Caki2 (cell line): ENCODE data around the gene HYI. TPM values are rescaled to one million over a fixed set of nuclear protein-coding genes. Genes with fewer than 3 reads are reported as not detected.
A peak's percentile ranks its signal among the peaks of the same experiment; 100 is the strongest.
"Not testable (repeated sequence)": the region's sequence is repeated elsewhere in the genome, so short reads cannot be mapped to it uniquely, and the experiment has no call there.

Experiments
- DNase-seq: peaks from one replicate; pipeline ENCODE4 v3.0.0-alpha.2; 2015; ENCODE audit warnings: low read depth
- in situ Hi-C: cut with HindIII; loops from 2 replicates; pipeline ENCODE4 v1.10.0; 2016; ENCODE audit warnings: low sequenced_read_pairs, low pct_unique_long_range_greater_than_20kb, mixed read lengths
- total RNA-seq: library from RNA; depleted of rRNA; stranded (reverse); fragments of >200 nt; shearing (Covaris generic); gene quantifications from 2 replicates; pipeline ENCODE4 v1.2.3, GENCODE V29; 2014; ENCODE audit warnings: low replicate concordance; rRNA removed

HYI gene, protein sequence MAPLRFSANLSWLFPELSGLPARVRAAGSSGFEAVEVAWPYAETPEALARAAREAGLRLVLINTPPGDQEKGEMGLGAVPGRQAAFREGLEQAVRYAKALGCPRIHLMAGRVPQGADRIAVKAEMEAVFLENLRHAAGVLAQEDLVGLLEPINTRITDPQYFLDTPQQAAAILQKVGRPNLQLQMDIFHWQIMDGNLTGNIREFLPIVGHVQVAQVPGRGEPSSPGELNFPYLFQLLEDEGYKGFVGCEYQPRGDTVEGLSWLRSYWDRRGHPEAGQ
- total RNA-seq, result 40.6 and 79.4 TPM in 2 replicates

DNA sequence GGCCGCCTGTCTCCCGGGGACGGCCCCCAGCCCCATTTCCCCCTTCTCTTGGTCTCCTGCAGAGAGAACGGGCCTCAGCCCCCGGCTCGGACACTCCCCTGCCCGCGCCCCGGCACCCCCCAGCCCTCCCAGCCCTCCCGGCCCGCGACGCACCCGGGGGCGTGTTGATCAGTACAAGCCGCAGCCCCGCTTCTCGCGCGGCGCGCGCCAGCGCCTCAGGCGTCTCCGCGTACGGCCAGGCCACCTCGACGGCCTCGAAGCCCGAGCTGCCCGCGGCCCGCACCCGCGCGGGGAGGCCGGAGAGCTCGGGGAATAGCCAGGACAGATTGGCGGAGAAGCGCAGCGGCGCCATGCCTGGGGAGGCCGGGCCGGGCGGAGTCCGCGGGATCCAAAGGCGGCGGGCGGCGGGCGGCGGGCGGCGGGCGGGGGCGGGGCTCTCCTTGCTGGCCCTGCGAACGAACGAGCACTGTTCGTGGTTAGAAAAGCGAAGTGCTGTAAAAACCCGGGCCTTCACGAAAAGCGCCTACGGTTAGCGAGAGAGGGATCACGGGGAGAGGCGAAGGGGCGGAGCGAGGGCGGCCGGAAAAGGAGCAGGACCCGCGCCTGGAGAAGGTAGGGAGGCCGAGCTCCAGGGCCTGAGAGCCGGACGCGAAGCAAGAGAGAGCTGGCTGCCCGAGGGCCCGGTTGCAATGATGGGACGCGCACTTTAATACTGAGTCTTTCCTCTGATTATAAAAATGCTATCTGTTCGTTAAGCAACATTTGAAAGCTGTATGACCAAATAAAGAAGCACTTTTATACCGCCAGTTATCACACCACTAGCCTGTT, at the start of gene HYI:
HYI (minus strand) TSS at position 490 of the 828 bp plus-strand sequence; CDS start at position 352, 138 bp downstream.
- in situ Hi-C loops, result no loop called here
- DNase-seq, result peak; percentile 84

DNA sequence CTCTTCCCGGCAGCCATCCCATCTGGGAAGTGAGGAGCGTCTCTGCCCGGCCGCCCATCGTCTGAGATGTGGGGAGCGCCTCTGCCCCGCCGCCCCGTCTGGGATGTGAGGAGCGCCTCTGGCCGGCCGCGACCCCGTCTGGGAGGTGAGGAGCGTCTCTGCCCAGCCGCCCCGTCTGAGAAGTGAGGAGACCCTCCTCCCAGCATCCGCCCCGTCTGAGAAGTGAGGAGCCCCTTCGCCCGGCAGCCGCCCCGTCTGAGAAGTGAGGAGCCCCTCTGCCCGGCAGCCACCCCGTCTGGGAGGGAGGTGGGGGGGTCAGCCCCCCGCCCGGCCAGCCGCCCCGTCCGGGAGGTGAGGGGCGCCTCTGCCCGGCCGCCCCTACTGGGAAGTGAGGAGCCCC, 48.1 kb upstream of the HYI start:
- in situ Hi-C loops, result not testable (repeated sequence)

DNA sequence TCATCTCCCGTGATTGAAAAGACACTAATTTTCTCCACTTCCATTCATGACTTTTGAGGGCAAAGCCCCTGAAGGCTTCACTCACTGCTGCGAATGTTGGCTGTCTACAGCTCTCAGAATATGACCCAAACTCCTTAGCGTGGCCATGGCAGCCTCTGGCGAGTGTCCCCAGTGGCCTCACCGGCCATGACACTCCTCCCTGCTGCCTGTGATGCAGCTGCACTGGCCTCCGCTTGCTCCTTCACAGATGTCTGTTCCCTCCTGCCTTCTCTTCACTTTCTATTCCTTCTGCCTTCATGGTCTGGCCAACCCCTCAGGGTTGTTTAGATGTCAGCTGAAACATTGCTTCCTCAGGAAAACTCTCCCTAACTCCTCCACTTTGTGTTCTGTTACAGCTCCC, 46.2 kb upstream of the HYI start:
- in situ Hi-C loops, result no loop called here
- DNase-seq, result no peak

More for the DNA sequence above, 48.1 kb upstream of the HYI start:
- DNase-seq, result not testable (repeated sequence)

DNA sequence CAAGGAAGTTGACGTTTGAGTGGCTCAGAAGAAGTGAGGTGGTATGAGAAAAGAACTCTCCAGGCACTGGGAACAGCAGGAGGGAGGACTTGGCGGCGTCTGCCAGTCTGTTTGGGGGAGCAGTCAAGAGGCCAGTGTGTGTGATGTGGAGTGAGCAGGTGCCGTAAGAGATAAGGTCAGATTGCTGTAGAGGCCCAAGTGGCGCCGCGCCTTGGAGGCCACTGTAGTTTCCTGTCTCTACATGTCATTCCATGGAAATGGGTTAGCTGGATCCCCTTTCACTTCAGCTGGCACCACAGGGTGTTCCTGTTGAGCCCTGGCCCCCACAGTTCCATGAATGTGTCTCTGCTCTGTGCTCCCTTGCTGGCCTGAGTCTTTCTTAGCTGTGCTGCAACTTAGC, 41.5 kb upstream of the HYI start:
- in situ Hi-C loops, result no loop called here
- DNase-seq, result no peak

DNA sequence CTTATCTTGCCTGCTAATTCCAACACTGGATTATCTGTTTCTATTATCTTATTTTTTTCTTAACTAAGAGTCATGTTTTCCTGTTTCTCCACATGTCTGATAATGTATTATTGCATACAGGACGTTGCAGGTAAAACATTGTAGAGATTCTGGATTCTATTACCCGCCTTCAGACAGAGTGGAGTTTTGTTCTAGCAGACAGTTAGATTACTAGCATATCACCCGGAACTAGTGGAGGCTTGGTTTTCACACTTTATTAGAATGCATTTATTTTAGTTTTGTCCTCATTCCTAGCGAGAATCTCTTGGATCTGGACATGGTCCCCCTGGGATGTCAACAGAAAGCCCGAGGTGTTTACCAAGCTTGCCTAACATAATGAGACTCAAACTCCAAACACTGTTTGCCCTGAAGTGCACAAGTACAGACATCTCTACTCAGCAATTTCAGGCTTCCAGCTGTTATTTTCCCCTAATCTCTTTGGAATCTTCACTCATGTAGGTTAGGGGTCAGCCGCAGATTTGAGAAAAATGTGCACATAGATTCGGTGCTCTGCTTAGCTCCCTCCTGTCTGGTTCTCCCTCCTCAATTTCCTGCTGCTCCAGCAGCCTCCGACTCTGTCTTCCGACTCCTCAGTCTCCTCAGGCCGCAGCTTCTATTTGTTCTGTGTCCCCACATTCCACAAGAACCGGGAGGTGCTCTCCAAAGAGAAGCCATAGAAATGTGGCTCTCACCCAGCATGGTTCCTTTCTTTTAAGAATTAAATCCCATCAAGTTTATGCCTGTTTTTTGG, 40.1 kb upstream of the HYI start:
- in situ Hi-C loops, result no loop called here
- DNase-seq, result no peak

DNA sequence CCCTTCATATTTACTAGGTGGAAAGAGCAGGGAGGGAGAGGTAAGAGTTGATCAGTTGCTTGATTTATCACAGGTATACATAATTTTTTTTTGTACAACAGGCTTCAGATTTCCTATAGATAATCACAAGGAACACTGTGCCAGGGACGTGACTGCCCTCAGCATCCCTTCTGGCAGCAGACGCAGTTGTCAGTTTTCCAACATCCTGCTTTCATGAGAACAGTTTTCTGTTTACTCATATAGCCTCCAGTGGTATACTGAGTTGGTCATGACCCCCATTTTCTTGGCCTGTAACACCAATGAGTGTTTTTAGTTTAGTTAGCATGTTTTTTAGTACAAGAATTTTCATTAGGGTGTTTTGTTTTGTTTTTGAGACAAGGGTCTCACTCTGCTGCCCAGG, 39.1 kb upstream of the HYI start:
- no peak for DNase-seq
- in situ Hi-C loops, result no loop called here

DNA sequence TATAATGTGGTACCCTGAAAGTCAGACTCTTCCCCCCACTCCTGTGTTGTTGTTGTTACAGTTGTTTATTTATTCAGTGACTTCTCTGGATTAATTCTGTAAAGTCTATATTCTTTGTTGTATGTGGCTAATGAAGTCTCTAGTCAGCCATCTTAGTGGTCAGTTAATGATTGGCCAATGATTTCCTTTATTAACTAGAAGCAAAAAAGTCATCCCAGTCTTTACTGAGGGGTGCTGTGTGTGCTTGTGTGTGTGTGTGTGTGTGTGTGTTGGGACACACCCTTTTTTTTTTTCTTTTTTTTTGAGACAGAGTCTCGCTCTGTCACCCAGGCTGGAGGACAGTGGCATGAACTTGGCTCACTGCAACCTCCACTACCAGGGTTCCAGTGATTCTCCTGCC, 37.3 kb upstream of the HYI start:
- peak; percentile 8 for DNase-seq
- in situ Hi-C loops, result no loop called here

DNA sequence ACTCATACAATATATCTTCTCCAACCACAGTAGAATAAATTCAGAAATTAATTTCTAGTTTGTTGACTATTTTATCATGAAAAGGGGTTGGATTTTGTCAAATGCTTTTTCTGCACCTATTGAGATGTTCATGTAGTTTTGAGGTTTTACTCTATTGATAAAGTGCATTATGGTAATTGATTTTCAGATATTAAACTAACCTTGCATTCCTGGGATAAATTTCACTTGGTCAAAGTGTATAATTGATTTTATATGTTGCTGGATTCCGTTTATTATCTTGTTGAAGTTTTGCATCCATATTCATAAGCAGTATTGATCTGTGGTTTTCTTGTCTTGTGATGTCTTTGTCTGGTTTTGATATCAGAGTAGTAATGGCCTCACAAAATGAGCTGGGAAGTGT, 34.4 kb upstream of the HYI start:
- DNase-seq, result no peak
- in situ Hi-C loops, result no loop called here

DNA sequence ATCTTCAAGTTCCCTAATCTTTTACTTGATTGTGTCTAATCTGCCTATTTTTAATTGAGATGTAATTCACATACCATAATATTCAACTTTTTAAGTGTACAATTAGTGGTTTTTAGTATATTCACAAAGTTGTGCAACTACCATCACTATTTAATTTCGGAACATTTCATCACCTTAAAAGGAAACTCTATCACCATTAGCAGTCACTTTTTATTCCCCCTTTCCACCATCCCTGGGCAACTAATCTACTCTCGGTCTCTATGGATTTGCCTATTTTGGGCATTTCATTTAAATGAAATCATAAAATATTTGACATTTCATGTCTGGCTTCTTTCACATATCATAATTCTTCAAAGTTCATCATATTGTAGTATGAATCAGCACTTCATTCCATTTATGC, 30.6 kb upstream of the HYI start:
- no peak for DNase-seq
- in situ Hi-C loops, result no loop called here

DNA sequence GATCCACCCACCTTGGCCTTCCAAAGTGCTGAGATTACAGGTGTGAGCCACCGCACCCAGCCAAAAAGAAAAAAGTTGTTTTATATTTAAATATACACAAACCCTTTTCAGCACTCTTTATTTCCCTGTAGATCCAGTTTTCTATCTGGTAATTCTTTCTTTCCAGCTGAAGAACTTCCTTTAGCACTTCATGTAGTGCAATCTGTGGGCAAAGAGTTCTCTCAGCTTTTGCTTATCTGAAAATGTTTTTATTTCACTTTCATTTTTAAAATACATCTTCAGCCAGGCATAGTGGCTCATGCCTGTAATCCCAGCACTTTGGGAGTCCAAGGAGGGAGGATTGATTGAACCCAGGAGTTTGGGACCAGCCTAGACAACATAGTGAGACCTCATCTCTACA, 28.5 kb upstream of the HYI start:
- DNase-seq, result no peak
- in situ Hi-C loops, result no loop called here

DNA sequence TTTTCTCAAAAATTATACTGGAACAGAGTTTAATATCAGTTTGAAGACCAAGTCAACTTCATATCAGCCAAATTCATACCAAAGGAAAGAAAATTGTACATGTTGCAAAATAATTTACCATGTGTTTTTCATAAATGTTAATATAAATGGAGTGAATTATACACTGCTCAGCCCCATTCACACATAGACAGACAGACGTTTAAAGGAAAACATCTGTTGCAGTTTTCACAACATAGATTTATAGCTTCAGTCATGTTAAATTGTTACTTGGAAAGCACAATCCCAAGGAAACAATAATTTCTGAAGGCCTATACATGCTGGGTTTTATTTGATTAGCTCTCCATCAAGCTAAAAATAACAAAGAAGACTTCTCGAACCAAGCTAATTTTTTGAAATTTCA, 27.8 kb upstream of the HYI start:
- DNase-seq, result no peak
- in situ Hi-C loops, result no loop called here

DNA sequence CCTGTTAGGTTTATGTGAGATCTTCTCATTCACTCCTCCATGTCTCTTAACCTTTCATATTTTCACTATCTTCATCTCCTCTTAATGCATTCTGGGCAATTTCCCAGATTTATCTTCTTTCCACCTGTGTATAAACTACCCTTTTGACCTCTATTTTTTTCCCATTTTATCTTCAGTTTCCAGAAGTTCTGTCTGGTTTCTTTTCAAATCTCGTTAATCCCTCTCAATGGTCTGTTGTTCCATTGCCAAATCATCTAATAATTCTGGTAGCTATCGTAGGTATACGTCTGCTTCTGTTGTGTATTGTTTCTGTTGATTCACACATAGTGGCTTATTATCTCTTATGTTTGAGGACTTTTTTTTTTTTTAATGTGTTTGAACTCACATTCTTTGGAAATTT, 25.7 kb upstream of the HYI start:
- in situ Hi-C loops, result no loop called here

DNA sequence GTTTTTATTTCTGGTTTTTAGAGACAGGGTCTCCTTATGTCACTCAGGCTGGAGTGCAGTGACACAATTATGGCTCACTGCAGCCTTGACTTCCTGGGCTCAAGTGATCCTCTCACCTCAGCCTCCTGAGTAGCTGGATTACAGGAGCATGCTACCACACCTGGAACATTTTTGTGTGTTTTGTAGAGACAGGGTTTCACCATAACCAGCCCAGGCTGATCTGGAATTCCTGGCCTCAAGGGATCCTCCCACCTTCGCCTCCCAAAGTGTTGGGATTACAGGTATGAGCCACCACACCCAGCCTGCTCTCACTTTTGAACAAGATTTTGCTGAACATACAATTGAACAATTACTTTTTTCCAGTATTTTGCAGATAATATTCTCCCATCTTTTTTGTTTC, 24.0 kb upstream of the HYI start:
- in situ Hi-C loops, result no loop called here
- DNase-seq, result no peak

More for the DNA sequence above, 25.7 kb upstream of the HYI start:
- no peak for DNase-seq

DNA sequence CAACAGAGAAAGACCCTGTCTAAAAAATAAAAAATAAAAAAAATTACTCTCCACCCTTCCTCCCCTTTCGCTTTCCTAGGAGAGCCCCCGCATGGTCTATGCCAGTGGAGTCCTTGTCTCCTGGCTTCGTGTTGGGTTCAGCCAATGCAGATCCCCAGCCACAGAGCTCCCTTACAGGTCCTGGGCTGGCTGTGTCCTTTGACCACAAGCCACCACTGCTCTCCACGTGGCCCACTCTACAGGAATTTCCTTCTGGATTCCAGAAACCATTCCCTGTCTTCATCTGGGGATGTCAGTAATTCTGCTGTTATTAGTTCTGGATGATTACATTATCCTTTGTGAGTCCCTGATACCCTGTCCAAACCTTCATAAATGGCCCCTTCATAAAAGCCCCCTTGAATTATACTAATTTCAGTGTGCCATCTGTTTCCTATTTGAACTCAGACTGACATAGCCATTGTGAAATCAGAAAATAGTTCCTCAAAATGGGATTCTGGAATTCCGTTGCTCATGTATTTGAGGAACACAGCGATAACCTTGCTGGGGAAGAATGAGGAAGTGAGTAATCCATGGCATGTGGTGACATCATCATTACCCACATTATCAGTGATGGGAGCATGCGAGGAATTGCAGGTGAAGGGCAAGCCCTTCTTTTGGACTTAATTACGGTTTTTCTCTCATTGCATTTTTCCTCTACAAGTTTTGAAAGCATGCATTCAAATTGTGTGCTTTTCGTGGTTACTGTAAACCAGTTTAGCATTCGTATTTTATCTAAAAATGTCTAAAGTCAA, 22.1 kb upstream of the HYI start:
- in situ Hi-C loops, result not testable (repeated sequence)
- DNase-seq, result peak; percentile 53

DNA sequence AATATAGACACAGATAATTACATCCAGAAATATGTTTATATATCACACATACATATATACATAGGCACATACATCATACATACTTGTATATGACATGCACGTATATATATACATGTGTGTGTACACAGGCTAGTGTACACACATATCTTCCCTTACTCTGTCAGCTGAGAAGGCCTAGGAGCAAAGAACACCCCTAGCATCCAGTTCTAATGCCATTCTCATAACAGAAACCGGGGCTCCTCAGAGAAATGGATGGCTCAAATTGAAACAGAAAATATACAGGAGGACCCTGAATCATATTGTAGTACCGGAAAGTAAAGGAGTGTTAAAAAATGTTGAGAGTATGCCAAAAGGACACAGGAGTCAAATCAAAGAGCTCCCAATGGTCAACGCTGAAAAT, 19.7 kb upstream of the HYI start:
- in situ Hi-C loops, result no loop called here
- DNase-seq, result no peak

DNA sequence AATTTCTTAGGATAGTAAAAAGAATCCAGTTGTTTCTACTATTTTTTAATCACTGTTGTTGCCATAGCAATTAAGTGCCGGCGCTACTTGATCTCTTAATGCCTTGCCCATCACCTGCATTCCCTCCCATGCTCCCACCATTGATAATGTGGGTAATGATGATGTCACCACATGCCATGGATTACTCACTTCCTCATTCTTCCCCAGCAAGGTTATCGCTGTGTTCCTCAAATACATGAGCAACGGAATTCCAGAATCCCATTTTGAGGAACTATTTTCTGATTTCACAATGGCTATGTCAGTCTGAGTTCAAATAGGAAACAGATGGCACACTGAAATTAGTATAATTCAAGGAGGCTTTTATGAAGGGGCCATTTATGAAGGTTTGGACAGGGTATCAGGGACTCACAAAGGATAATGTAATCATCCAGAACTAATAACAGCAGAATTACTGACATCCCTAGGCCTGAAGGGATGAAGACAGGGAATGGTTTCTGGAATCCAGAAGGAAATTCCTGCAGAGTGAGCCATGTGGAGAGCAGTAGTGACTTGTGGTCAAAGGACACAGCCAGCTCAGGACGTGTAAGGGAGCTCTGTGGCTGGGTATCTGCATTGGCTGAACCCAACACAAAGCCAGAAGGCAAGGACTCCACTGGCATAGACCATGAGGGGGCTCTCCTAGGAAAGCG, 18.9 kb upstream of the HYI start:
- peak; percentile 79 for DNase-seq
- in situ Hi-C loops, result not testable (repeated sequence)

DNA sequence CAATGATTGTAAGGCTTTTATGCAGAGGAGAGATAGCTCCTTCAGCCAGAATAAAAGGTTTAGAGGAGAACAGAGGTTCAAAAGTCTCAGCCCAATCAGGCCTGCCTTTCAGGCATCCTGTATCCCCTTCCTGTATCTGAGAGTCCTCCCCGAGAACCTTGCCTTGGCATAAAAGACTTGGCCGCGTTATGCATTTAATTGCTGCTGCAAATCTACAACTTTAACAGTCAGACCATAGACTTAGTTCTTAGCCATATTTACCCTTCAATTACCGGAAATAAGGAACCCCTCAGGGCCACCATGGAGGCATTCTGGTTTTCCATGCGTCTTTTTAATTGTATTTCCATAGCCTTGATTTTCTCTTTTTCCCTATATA, 18.3 kb upstream of the HYI start:
- no peak for DNase-seq
- in situ Hi-C loops, result no loop called here

DNA sequence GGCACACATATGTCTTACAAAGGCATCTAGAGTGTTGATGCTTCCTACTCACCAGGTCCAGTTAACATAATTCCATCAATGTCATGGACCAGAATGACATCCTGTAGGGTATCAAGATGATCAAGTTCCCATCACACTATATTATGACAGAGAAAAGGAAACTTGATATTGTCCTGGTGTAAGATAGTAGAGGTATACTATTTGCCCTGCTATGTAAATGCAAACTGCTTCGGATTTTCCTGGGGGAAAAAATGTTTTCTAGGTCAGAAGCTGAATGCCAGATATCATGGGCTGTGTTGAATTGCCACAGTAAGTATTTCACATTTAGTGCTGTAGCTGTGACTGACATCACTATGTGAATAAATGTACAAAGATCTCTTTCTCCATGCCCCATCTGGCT, 16.2 kb upstream of the HYI start:
- in situ Hi-C loops, result no loop called here
- no peak for DNase-seq
